ENCODE results near the gene APLNR. TPM values are rescaled to one million over a fixed set of nuclear protein-coding genes. Genes with fewer than 3 reads are reported as not detected.

The APLNR gene
- total and polyA plus RNA-seq, 4 donors: 0.23 to 27.7 (median 17.8) TPM; not detected in 1

DNA sequence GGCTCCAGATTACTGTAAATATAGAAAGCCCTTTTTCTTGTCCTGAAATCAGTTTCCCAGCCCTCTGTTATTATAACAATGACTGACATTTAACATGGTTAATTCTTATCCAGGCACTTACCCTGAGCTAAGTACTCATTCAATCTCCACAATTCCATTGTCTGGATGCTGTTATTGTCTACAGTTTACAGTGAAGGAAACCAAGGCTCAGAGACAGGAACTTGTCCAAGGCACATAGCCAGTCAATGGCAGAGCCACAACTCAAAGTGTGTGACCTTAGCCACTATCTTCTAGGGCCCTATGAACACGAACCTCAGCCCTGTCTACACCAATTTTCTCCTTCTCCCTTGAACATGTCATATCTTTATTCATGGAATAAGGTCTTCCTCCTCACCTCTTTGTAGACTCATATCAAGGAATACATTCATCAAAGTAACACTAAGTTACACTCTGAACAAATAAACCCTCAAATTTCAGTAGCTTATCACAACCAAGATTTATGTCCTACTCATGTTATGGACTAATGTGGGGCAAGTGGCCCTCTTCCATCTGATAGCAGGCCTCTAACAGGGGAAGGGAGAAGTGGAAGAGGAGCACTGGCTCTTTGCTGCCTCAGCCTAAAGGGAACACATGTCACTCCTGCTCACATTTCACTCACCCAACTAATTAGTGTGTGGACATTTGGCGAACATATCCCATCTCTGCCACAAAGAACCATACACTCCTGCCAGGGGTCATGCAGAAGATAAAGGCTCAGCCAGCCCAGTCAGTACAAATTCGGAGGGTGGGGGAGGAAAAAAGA lies 39.3 kb upstream of the APLNR start:
- ATAC-seq (ENCODE audit: low FRiP score) (no peak), DNase-seq (no peak)
- Histone ChIP-seq H3K4me1 (ENCODE audit: control insufficient read depth in 1 of 2, insufficient read depth in 2 of 2, low read length in 2 of 2) (peaks cover 0 to 3% of the 10 kb centered on the region in 2 donors), H3K9me3 (ENCODE audit: control insufficient read depth, low read length) (peaks cover 3% of the 10 kb centered on the region), H3K36me3 (ENCODE audit: control insufficient read depth in 1 of 2, insufficient read depth in 2 of 2, low read length in 1 of 2) (no peaks in the 10 kb centered on the region), H3K27me3 (ENCODE audit: control insufficient read depth in 1 of 2, insufficient read depth in 2 of 2, low read length in 1 of 2) (no peaks in the 10 kb centered on the region), H3K27ac (ENCODE audit: low read depth in 1 of 2, low read length in 2 of 2) (no peak overlapping the region), H3K4me3 (ENCODE audit: low read length in 2 of 2) (no peak overlapping the region)
- intact Hi-C loops (cut with DNase I): no loop called here
- WGBS, 2 donors: 86 to 89% methylated on average over 3 of the region's 3 CpGs

- no peak overlapping the region for H3K27ac ChIP-seq (ENCODE audit: low read depth in 1 of 2, low read length in 2 of 2)
- H3K4me1 ChIP-seq (ENCODE audit: control insufficient read depth in 1 of 2, insufficient read depth in 2 of 2, low read length in 2 of 2): peaks cover 0 to 3% of the 10 kb centered on the region in 2 donors
- DNase-seq (no peak), ATAC-seq (ENCODE audit: low FRiP score) (no peak)
- no peaks in the 10 kb centered on the region for H3K27me3 ChIP-seq (ENCODE audit: control insufficient read depth in 1 of 2, insufficient read depth in 2 of 2, low read length in 1 of 2)
- no peak overlapping the region for H3K4me3 ChIP-seq (ENCODE audit: low read length in 2 of 2)
- H3K36me3 ChIP-seq (ENCODE audit: control insufficient read depth in 1 of 2, insufficient read depth in 2 of 2, low read length in 1 of 2): no peaks in the 10 kb centered on the region
- H3K9me3 ChIP-seq (ENCODE audit: control insufficient read depth, low read length): peaks cover 3% of the 10 kb centered on the region
- intact Hi-C loops (cut with DNase I): no loop called here
- 67 to 73% methylated on average over 3 of the region's 3 CpGs for WGBS, 2 donors
Measured at GRCh38 chr11:57275582-57275981, 38.5 kb upstream of the APLNR start.

GRCh38 chr11:57274904-57275498 lies 38.0 kb upstream of the APLNR start:
- Histone ChIP-seq H3K4me3 (ENCODE audit: low read length in 2 of 2) (no peak overlapping the region), H3K4me1 (ENCODE audit: control insufficient read depth in 1 of 2, insufficient read depth in 2 of 2, low read length in 2 of 2) (peaks cover 0 to 3% of the 10 kb centered on the region in 2 donors), H3K27ac (ENCODE audit: low read depth in 1 of 2, low read length in 2 of 2) (no peak overlapping the region), H3K27me3 (ENCODE audit: control insufficient read depth in 1 of 2, insufficient read depth in 2 of 2, low read length in 1 of 2) (no peaks in the 10 kb centered on the region), H3K9me3 (ENCODE audit: control insufficient read depth, low read length) (peaks cover 3% of the 10 kb centered on the region), H3K36me3 (ENCODE audit: control insufficient read depth in 1 of 2, insufficient read depth in 2 of 2, low read length in 1 of 2) (no peaks in the 10 kb centered on the region)
- no peak for ATAC-seq (ENCODE audit: low FRiP score)
- 20 to 34% methylated on average over 1 of the region's 1 CpG for WGBS, 2 donors
- DNase-seq: no peak
- intact Hi-C loops (cut with DNase I): no loop called here

- ATAC-seq (ENCODE audit: low FRiP score) (no peak), DNase-seq (no peak)
- peaks cover 3% of the 10 kb centered on the region for H3K9me3 ChIP-seq (ENCODE audit: control insufficient read depth, low read length)
- no peaks in the 10 kb centered on the region for H3K27me3 ChIP-seq (ENCODE audit: control insufficient read depth in 1 of 2, insufficient read depth in 2 of 2, low read length in 1 of 2)
- H3K4me3 ChIP-seq (ENCODE audit: low read length in 2 of 2): no peak overlapping the region
- peaks cover 0 to 3% of the 10 kb centered on the region in 2 donors for H3K4me1 ChIP-seq (ENCODE audit: control insufficient read depth in 1 of 2, insufficient read depth in 2 of 2, low read length in 2 of 2)
- no peak overlapping the region for H3K27ac ChIP-seq (ENCODE audit: low read depth in 1 of 2, low read length in 2 of 2)
- 90 to 95% methylated on average over 4 of the region's 4 CpGs for WGBS, 2 donors
- intact Hi-C loops (cut with DNase I): no loop called here
- H3K36me3 ChIP-seq (ENCODE audit: control insufficient read depth in 1 of 2, insufficient read depth in 2 of 2, low read length in 1 of 2): no peaks in the 10 kb centered on the region
Measured at GRCh38 chr11:57273448-57274058, 36.5 kb upstream of the APLNR start.

DNA sequence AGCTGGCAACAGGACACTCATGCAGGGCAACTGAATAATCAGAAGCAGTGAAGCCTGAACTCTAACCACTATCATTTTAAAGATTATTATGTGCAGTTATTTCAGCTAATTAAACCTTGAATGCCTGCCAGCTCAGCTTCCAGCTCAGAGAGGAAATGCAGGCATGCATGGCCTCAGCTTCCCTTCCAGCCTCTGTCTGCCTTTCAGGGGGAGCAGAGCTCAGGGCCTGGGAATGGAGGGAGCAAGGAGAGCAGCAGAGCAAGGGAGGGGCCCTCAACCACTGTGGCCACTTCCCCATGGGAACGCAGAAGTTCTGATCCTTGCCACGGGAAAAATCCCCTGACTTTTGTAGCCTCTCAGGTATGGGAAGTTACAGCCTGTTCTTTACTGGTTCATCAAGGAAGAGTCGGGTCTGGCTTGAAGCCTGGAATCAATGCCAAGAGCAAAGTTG lies 32.5 kb upstream of the APLNR start:
- Histone ChIP-seq H3K4me1 (ENCODE audit: control insufficient read depth in 1 of 2, insufficient read depth in 2 of 2, low read length in 2 of 2) (no peaks in the 10 kb centered on the region), H3K27ac (ENCODE audit: low read depth in 1 of 2, low read length in 2 of 2) (no peak overlapping the region), H3K27me3 (ENCODE audit: control insufficient read depth in 1 of 2, insufficient read depth in 2 of 2, low read length in 1 of 2) (no peaks in the 10 kb centered on the region), H3K4me3 (ENCODE audit: low read length in 2 of 2) (no peak overlapping the region), H3K36me3 (ENCODE audit: control insufficient read depth in 1 of 2, insufficient read depth in 2 of 2, low read length in 1 of 2) (no peaks in the 10 kb centered on the region), H3K9me3 (ENCODE audit: control insufficient read depth, low read length) (peaks cover 3% of the 10 kb centered on the region)
- intact Hi-C loops (cut with DNase I): no loop called here
- no peak for DNase-seq
- no peak for ATAC-seq (ENCODE audit: low FRiP score)
- WGBS, 2 donors: 40 to 55% methylated on average over 3 of the region's 3 CpGs

GRCh38 chr11:57266157-57266556 lies 29.1 kb upstream of the APLNR start:
- intact Hi-C loops (cut with DNase I): no loop called here
- Histone ChIP-seq H3K27ac (ENCODE audit: low read depth in 1 of 2, low read length in 2 of 2) (no peak overlapping the region), H3K4me3 (ENCODE audit: low read length in 2 of 2) (no peak overlapping the region), H3K9me3 (ENCODE audit: control insufficient read depth, low read length) (no peaks in the 10 kb centered on the region), H3K4me1 (ENCODE audit: control insufficient read depth in 1 of 2, insufficient read depth in 2 of 2, low read length in 2 of 2) (no peaks in the 10 kb centered on the region), H3K27me3 (ENCODE audit: control insufficient read depth in 1 of 2, insufficient read depth in 2 of 2, low read length in 1 of 2) (no peaks in the 10 kb centered on the region), H3K36me3 (ENCODE audit: control insufficient read depth in 1 of 2, insufficient read depth in 2 of 2, low read length in 1 of 2) (no peaks in the 10 kb centered on the region)
- ATAC-seq (ENCODE audit: low FRiP score) (no peak), DNase-seq (no peak)

DNA sequence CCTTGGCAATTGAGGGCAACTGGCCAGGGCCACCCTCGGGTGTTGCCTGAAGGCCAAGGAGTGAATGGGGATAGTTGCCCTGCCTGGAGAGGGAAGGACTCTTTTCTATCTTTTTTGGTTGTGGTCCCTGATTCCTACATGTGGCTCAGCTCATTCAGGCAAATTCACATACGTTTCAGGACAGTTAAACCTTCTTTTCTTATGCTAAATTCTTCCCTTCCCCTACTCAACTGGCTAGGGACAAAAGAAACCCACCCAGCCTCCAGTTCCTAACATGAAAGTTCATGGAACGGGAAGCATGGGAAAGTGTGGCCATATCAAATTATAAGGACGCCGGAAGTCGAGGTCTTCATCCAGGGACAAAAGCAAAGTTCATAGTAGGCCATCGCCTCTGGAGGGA lies 26.3 kb upstream of the APLNR start:
- H3K9me3 ChIP-seq (ENCODE audit: control insufficient read depth, low read length): no peaks in the 10 kb centered on the region
- no peak overlapping the region for H3K4me3 ChIP-seq (ENCODE audit: low read length in 2 of 2)
- intact Hi-C loops (cut with DNase I): no loop called here
- no peak overlapping the region for H3K27ac ChIP-seq (ENCODE audit: low read depth in 1 of 2, low read length in 2 of 2)
- H3K36me3 ChIP-seq (ENCODE audit: control insufficient read depth in 1 of 2, insufficient read depth in 2 of 2, low read length in 1 of 2): no peaks in the 10 kb centered on the region
- H3K27me3 ChIP-seq (ENCODE audit: control insufficient read depth in 1 of 2, insufficient read depth in 2 of 2, low read length in 1 of 2): no peaks in the 10 kb centered on the region
- DNase-seq (no peak), ATAC-seq (ENCODE audit: low FRiP score) (no peak)
- 86 to 87% methylated on average over 7 of the region's 7 CpGs for WGBS, 2 donors
- H3K4me1 ChIP-seq (ENCODE audit: control insufficient read depth in 1 of 2, insufficient read depth in 2 of 2, low read length in 2 of 2): no peaks in the 10 kb centered on the region

DNA sequence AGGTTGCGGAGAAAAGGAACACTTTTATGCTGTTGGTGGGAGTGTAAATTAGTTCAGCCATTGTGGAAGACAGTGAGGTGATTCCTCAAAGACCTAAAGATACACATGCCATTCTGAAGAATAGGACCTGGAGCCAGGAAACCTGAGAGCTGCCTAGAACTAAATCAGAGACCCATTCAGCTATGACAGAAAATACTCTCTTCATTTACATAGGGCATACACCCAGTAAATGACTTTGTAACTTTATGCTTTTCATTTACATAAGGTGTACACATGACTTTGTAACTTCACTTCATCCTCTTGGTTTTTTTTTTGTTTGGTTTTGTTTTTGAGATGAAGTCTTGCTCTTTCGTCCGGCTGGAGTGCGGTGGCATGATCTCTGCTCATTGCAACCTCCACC lies 25.1 kb upstream of the APLNR start:
- intact Hi-C loops (cut with DNase I): no loop called here
- Histone ChIP-seq H3K4me1 (ENCODE audit: control insufficient read depth in 1 of 2, insufficient read depth in 2 of 2, low read length in 2 of 2) (no peaks in the 10 kb centered on the region), H3K4me3 (ENCODE audit: low read length in 2 of 2) (no peak overlapping the region), H3K9me3 (ENCODE audit: control insufficient read depth, low read length) (no peaks in the 10 kb centered on the region), H3K36me3 (ENCODE audit: control insufficient read depth in 1 of 2, insufficient read depth in 2 of 2, low read length in 1 of 2) (no peaks in the 10 kb centered on the region), H3K27me3 (ENCODE audit: control insufficient read depth in 1 of 2, insufficient read depth in 2 of 2, low read length in 1 of 2) (no peaks in the 10 kb centered on the region), H3K27ac (ENCODE audit: low read depth in 1 of 2, low read length in 2 of 2) (no peak overlapping the region)
- DNase-seq: no peak
- WGBS, 2 donors: 69% methylated on average over 4 of the region's 4 CpGs
- ATAC-seq (ENCODE audit: low FRiP score): no peak
